OCI-LY7 (cell line): ENCODE results near the gene NDUFA6. TPM values are rescaled to one million over a fixed set of nuclear protein-coding genes. Genes with fewer than 3 reads are reported as not detected.

Source experiments
- BruUV-seq: library from RNA; stranded (reverse); fragments of 400-500 nt; replicated peaks from 2 replicates; lab custom pipeline; 2021; lab: Mats Ljungman, UMichigan
- CTCF ChIA-PET: fragments of 300-600 bp; sonication (Branson Sonifier 250); formaldehyde crosslinking; loops from one replicate; lab custom pipeline; 2022; ENCODE audit warnings: antibody characterized with exemption; ENCODE audit not compliant: unreplicated experiment; lab: Charles Lee
- POLR2A ChIA-PET: fragments of 300-600 bp; sonication (Branson Sonifier 250); formaldehyde crosslinking; loops from one replicate; lab custom pipeline; 2022; ENCODE audit warnings: antibody characterized with exemption; lab: Charles Lee
- DNase-seq: peaks from one replicate; pipeline ENCODE4 v3.0.0-alpha.2; 2015; ENCODE audit warnings: low spot score
- H2AFZ ChIP-seq: fragments of 200-600 bp; sonication (generic), shearing (Covaris generic); 2 replicates; pipeline ENCODE4 v1.6.1; 2014; ENCODE audit warnings: mild to moderate bottlenecking, antibody characterized with exemption, low read length, moderate library complexity
- H3K27ac ChIP-seq: fragments of 200-600 bp; sonication (generic); 2 replicates; pipeline ENCODE4 v1.5.1; 2014; ENCODE audit warnings: mixed run types, low read depth, mild to moderate bottlenecking, moderate library complexity, low read length, inconsistent platforms; ENCODE audit not compliant: poor library complexity, severe bottlenecking
- H3K36me3 ChIP-seq: fragments of 200-600 bp; sonication (generic); 2 replicates; pipeline ENCODE4 v1.6.1; 2014; ENCODE audit warnings: mild to moderate bottlenecking, antibody characterized with exemption, low read length, moderate library complexity, mixed read lengths; ENCODE audit not compliant: insufficient read depth
- H3K4me1 ChIP-seq: fragments of 200-600 bp; sonication (generic); 2 replicates; pipeline ENCODE4 v1.5.1; 2014; ENCODE audit warnings: mild to moderate bottlenecking, low read length; ENCODE audit not compliant: insufficient read depth, poor library complexity, severe bottlenecking
- H3K4me2 ChIP-seq: fragments of 200-600 bp; sonication (generic); 2 replicates; pipeline ENCODE4 v1.6.1; 2014; ENCODE audit warnings: mild to moderate bottlenecking, low read length
- H3K4me3 ChIP-seq: fragments of 200-600 bp; sonication (generic); 2 replicates; pipeline ENCODE4 v1.5.1; 2014; ENCODE audit warnings: mild to moderate bottlenecking, low read depth, low read length; ENCODE audit not compliant: poor library complexity, severe bottlenecking
- H3K79me2 ChIP-seq: fragments of 200-600 bp; sonication (generic); 2 replicates; pipeline ENCODE4 v1.6.1; 2016; ENCODE audit warnings: low read depth, mild to moderate bottlenecking, low read length, moderate library complexity, mixed read lengths; ENCODE audit not compliant: insufficient read depth
- H3K9me2 ChIP-seq: fragments of 200-600 bp; sonication (generic); 2 replicates; pipeline ENCODE4 v1.6.1; 2016; ENCODE audit warnings: mild to moderate bottlenecking, low read length, mixed read lengths; ENCODE audit not compliant: insufficient read depth
- H3K9me3 ChIP-seq: fragments of 200-600 bp; sonication (generic); 2 replicates; pipeline ENCODE4 v1.6.1; 2014; ENCODE audit warnings: mild to moderate bottlenecking, mixed run types, low read length, mixed read lengths
- H4K20me1 ChIP-seq: fragments of 200-600 bp; sonication (generic); 2 replicates; pipeline ENCODE4 v1.6.1; 2014; ENCODE audit warnings: mild to moderate bottlenecking, antibody characterized with exemption, low read length, moderate library complexity, mixed read lengths; ENCODE audit not compliant: insufficient read depth
- EZH2phosphoT487 ChIP-seq: fragments of 200-600 bp; sonication (generic); IDR thresholded peaks from 2 replicates; pipeline ENCODE4 v1.6.1; 2018; ENCODE audit warnings: low read depth, borderline replicate concordance, mild to moderate bottlenecking, mixed run types, antibody characterized with exemption, low read length, moderate library complexity, mixed read lengths
- intact Hi-C: fragments of 100-400 bp; cut with micrococcal nuclease; formaldehyde crosslinking; loops from one replicate; pipeline ENCODE4 v1.10.0; 2022; ENCODE audit not compliant: unreplicated experiment
- total RNA-seq, 2 experiments: library from RNA; depleted of rRNA in 1 of 2; stranded (reverse); fragments of >200 nt in 1 of 2; shearing (Covaris generic) in 1 of 2; gene quantifications; 2 replicates each; pipeline ENCODE4 v1.2.3, GENCODE V29; 2014 to 2022
- TF ChIP-seq, protein P1 (sequence below): fragments of 200-600 bp; sonication (generic); conservative IDR thresholded peaks from 2 replicates; pipeline ENCODE4 v1.5.1; 2014; ENCODE audit warnings: mild to moderate bottlenecking, antibody characterized with exemption, low read length, moderate library complexity, mixed read lengths

NDUFA6 gene
- total RNA-seq, 2 experiments from 2014 or later = 49.8 to 63.8 TPM

DNA sequence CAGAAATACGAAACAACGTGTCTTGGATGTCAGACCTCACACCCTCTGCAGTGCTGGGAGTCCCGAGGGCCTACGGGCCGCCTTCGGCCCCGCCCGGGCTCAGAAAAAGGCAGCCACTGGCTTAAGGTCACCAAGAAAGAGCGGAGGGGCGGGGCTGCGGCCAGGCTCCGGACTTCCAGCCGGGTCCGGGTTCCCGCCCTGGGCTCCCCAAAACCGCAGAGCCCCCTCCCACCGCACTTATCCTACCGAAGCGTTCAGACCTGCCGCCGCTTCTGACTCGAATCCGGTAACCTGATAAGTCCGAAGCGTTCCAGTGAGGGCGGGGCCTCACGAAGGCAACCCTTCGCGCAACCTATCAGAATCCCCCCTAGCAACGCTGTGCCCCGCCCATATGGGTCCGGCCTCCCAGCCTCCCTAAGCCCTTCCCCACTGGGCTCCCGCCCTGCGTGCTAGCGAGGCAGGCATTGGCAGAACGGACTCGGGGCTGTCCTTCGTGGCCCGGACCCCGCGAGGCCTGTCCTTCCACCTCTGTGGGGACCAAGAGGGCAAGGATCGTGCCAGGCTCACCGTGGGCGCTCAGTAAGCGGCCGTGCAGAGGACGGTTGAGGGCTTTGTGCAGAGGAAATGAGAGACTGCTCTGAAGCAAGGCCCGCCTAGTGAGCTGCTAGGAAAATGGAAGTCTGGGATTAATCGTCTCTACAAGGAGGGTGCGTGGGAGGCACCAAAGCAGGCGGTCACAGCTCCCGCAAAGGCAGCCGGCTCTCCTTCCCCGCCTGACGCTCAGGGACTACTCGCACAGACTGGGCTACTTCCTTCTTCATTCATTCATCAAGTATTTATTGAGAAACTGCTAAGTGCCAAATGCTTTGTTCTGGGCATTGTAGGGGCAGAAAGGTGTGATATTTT lies 19.8 kb downstream of the NDUFA6 start, which contains the start of gene NAGA:
Gene NAGA, minus strand, starts transcription at position 296 of the 906 bp plus-strand sequence. CDS start 515 bp downstream, outside the sequence.
- Histone ChIP-seq H3K4me2 (peak within 1 kb of the TSS; percentile 85), H3K36me3 (peaks cover 15% of the 10 kb centered on the region; the same call in 1 of the 2 replicates), H3K9me2 (no peaks in the 10 kb centered on the region), H3K79me2 (no peaks in the 10 kb centered on the region), H2AFZ (peak within 1 kb of the TSS; percentile 84), H3K4me1 (peaks cover 18% of the 10 kb centered on the region), H4K20me1 (no peaks in the 10 kb centered on the region), H3K27ac (peak within 1 kb of the TSS; percentile 38), H3K4me3 (peak within 1 kb of the TSS; percentile 74), H3K9me3 (no peaks in the 10 kb centered on the region)
- intact Hi-C loops = no loop called here
- TSS peak; percentile 83 for BruUV-seq
- CTCF ChIA-PET = interaction anchor here (0.5 to 0.6 kb wide), 3 partner anchors 142 to 583 kb away, joined by 3 to 6 read pairs (median 3); no protein-coding TSS in a partner anchor
- TF ChIP-seq, protein P1, sequence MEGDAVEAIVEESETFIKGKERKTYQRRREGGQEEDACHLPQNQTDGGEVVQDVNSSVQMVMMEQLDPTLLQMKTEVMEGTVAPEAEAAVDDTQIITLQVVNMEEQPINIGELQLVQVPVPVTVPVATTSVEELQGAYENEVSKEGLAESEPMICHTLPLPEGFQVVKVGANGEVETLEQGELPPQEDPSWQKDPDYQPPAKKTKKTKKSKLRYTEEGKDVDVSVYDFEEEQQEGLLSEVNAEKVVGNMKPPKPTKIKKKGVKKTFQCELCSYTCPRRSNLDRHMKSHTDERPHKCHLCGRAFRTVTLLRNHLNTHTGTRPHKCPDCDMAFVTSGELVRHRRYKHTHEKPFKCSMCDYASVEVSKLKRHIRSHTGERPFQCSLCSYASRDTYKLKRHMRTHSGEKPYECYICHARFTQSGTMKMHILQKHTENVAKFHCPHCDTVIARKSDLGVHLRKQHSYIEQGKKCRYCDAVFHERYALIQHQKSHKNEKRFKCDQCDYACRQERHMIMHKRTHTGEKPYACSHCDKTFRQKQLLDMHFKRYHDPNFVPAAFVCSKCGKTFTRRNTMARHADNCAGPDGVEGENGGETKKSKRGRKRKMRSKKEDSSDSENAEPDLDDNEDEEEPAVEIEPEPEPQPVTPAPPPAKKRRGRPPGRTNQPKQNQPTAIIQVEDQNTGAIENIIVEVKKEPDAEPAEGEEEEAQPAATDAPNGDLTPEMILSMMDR = no peak
- TF ChIP-seq EZH2phosphoT487 = no peak
- DNase-seq = peak; percentile 96
- POLR2A ChIA-PET = interaction anchor here (0.6 kb wide), 2 partner anchors 81 to 235 kb away, joined by 3 read pairs; no protein-coding TSS in a partner anchor

- H4K20me1 ChIP-seq = no peaks in the 10 kb centered on the region
- peak; percentile 39 for DNase-seq
- ChIA-PET POLR2A (interaction anchor here (0.6 to 1.2 kb wide), 3 partner anchors 9 to 80 kb away, joined by 3 read pairs; partner anchors contain the start of gene NDUFA6), CTCF (interaction anchor here (0.5 to 1.5 kb wide), 4 partner anchors 8 to 584 kb away, joined by 3 to 4 read pairs (median 3); partner anchors contain the start of gene NDUFA6)
- peak overlapping the region; percentile 84 for H2AFZ ChIP-seq
- H3K27ac ChIP-seq = peak overlapping the region; percentile 38
- H3K4me3 ChIP-seq = peak overlapping the region; percentile 74
- TSS peak; percentile 93 for BruUV-seq
- no peaks in the 10 kb centered on the region for H3K9me2 ChIP-seq
- no peak for TF ChIP-seq EZH2phosphoT487
- TF ChIP-seq, protein P1 = no peak
- peaks cover 23% of the 10 kb centered on the region; the same call in 1 of the 2 replicates for H3K36me3 ChIP-seq
- no peaks in the 10 kb centered on the region for H3K79me2 ChIP-seq
- intact Hi-C loops = no loop called here
- H3K9me3 ChIP-seq = no peaks in the 10 kb centered on the region
- peaks cover 18% of the 10 kb centered on the region for H3K4me1 ChIP-seq
- peak overlapping the region; percentile 85 for H3K4me2 ChIP-seq
These were observed 20.6 kb downstream of the NDUFA6 start for GRCh38 chr22:42069801-42070516.
